Measurements from ENCODE around the gene LTO1.

Gene LTO1

GRCh38 chr11:69644071-69644961 lies 30.8 kb downstream of the LTO1 start:
- DNase-seq: no peak

GRCh38 chr11:69643646-69644045 lies 31.5 kb downstream of the LTO1 start:
- DNase-seq: no peak

- DNase-seq: peak; percentile 59 to 75 (median 66)
Measured at GRCh38 chr11:69642913-69643632, 32.1 kb downstream of the LTO1 start.

- DNase-seq: peak in 3 of 5 experiments; percentile 23 to 38 (median 35)
Measured at GRCh38 chr11:69642549-69642912, 32.6 kb downstream of the LTO1 start.

GRCh38 chr11:69641681-69642548 lies 33.2 kb downstream of the LTO1 start:
- no peak for DNase-seq

GRCh38 chr11:69640995-69641581 lies 34.1 kb downstream of the LTO1 start, which contains the start of gene CCND1:
Gene CCND1 (plus strand): TSS chr11:69641156. CDS start chr11:69641314, 158 bp downstream.
- DNase-seq: peak in 1 of 5 experiments; percentile 51

GRCh38 chr11:69640260-69640994 lies 34.7 kb downstream of the LTO1 start:
- DNase-seq: peak in 1 of 5 experiments; percentile 12

- no peak for DNase-seq
Measured at GRCh38 chr11:69639831-69640230, 35.3 kb downstream of the LTO1 start.

- DNase-seq: peak in 1 of 5 experiments; percentile 26
Measured at GRCh38 chr11:69638941-69639681, 36.0 kb downstream of the LTO1 start.

- no peak for DNase-seq
Measured at GRCh38 chr11:69637941-69638871, 36.9 kb downstream of the LTO1 start.

GRCh38 chr11:69637198-69637940 lies 37.8 kb downstream of the LTO1 start:
- no peak for DNase-seq

- DNase-seq: no peak
Measured at GRCh38 chr11:69636512-69637197, 38.5 kb downstream of the LTO1 start.

GRCh38 chr11:69635804-69636511 lies 39.2 kb downstream of the LTO1 start:
- no peak for DNase-seq

GRCh38 chr11:69635195-69635594 lies 40.0 kb downstream of the LTO1 start:
- DNase-seq: no peak

GRCh38 chr11:69634590-69634989 lies 40.6 kb downstream of the LTO1 start:
- DNase-seq: no peak

GRCh38 chr11:69634069-69634468 lies 41.1 kb downstream of the LTO1 start:
- DNase-seq: no peak

GRCh38 chr11:69632900-69633299 lies 42.3 kb downstream of the LTO1 start:
- no peak for DNase-seq

GRCh38 chr11:69630424-69630823 lies 44.7 kb downstream of the LTO1 start:
- no peak for DNase-seq
